ENCODE measurements around the gene LMO7.

GRCh38 chr13:75633285-75633684, 2.8 kb upstream of the LMO7 start:
- TF ChIP-seq, protein P1, sequence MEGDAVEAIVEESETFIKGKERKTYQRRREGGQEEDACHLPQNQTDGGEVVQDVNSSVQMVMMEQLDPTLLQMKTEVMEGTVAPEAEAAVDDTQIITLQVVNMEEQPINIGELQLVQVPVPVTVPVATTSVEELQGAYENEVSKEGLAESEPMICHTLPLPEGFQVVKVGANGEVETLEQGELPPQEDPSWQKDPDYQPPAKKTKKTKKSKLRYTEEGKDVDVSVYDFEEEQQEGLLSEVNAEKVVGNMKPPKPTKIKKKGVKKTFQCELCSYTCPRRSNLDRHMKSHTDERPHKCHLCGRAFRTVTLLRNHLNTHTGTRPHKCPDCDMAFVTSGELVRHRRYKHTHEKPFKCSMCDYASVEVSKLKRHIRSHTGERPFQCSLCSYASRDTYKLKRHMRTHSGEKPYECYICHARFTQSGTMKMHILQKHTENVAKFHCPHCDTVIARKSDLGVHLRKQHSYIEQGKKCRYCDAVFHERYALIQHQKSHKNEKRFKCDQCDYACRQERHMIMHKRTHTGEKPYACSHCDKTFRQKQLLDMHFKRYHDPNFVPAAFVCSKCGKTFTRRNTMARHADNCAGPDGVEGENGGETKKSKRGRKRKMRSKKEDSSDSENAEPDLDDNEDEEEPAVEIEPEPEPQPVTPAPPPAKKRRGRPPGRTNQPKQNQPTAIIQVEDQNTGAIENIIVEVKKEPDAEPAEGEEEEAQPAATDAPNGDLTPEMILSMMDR (IDR thresholded peaks at IDR 0.05; ENCODE audit: low read depth, low read length, missing input control): no peak
- TF ChIP-seq RAD21 (IDR thresholded peaks at IDR 0.05) (no peak), RXRA (IDR thresholded peaks at IDR 0.05) (no peak), TAF1 (conservative IDR thresholded peaks at IDR 0.05) (no peak), MAX (IDR thresholded peaks at IDR 0.05) (no peak), YY1 (IDR thresholded peaks at IDR 0.05) (no peak), FOXA1 (IDR thresholded peaks at IDR 0.05) (no peak), GABPA (IDR thresholded peaks at IDR 0.05 in 1 of 2, conservative IDR thresholded peaks at IDR 0.05 in 1 of 2) (no peak), EGR1 (IDR thresholded peaks at IDR 0.05; ENCODE audit: low read depth in 2 of 2) (no peak)
- TF ChIP-seq, protein P2, sequence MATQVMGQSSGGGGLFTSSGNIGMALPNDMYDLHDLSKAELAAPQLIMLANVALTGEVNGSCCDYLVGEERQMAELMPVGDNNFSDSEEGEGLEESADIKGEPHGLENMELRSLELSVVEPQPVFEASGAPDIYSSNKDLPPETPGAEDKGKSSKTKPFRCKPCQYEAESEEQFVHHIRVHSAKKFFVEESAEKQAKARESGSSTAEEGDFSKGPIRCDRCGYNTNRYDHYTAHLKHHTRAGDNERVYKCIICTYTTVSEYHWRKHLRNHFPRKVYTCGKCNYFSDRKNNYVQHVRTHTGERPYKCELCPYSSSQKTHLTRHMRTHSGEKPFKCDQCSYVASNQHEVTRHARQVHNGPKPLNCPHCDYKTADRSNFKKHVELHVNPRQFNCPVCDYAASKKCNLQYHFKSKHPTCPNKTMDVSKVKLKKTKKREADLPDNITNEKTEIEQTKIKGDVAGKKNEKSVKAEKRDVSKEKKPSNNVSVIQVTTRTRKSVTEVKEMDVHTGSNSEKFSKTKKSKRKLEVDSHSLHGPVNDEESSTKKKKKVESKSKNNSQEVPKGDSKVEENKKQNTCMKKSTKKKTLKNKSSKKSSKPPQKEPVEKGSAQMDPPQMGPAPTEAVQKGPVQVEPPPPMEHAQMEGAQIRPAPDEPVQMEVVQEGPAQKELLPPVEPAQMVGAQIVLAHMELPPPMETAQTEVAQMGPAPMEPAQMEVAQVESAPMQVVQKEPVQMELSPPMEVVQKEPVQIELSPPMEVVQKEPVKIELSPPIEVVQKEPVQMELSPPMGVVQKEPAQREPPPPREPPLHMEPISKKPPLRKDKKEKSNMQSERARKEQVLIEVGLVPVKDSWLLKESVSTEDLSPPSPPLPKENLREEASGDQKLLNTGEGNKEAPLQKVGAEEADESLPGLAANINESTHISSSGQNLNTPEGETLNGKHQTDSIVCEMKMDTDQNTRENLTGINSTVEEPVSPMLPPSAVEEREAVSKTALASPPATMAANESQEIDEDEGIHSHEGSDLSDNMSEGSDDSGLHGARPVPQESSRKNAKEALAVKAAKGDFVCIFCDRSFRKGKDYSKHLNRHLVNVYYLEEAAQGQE (IDR thresholded peaks at IDR 0.05): no peak
- TF ChIP-seq, protein P3, sequence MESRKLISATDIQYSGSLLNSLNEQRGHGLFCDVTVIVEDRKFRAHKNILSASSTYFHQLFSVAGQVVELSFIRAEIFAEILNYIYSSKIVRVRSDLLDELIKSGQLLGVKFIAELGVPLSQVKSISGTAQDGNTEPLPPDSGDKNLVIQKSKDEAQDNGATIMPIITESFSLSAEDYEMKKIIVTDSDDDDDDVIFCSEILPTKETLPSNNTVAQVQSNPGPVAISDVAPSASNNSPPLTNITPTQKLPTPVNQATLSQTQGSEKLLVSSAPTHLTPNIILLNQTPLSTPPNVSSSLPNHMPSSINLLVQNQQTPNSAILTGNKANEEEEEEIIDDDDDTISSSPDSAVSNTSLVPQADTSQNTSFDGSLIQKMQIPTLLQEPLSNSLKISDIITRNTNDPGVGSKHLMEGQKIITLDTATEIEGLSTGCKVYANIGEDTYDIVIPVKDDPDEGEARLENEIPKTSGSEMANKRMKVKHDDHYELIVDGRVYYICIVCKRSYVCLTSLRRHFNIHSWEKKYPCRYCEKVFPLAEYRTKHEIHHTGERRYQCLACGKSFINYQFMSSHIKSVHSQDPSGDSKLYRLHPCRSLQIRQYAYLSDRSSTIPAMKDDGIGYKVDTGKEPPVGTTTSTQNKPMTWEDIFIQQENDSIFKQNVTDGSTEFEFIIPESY (IDR thresholded peaks at IDR 0.05): no peak
